ENCODE measurements around the gene SLC35B1.

Gene SLC35B1

GRCh38 chr17:49707246-49707607 is 537 bp downstream of the SLC35B1 start:
- DNase-seq: peak; percentile 16
- in situ Hi-C loops (cut with HindIII; ENCODE audit: low pct_ligation_motif_present, low pct_unique_long_range_greater_than_20kb, low sequenced_read_pairs): no loop called here

GRCh38 chr17:49705254-49705653 is 2.5 kb downstream of the SLC35B1 start:
- DNase-seq: no peak
- in situ Hi-C loops (cut with HindIII; ENCODE audit: low pct_ligation_motif_present, low pct_unique_long_range_greater_than_20kb, low sequenced_read_pairs): no loop called here

- in situ Hi-C loops (cut with HindIII; ENCODE audit: low pct_ligation_motif_present, low pct_unique_long_range_greater_than_20kb, low sequenced_read_pairs): no loop called here
- DNase-seq: peak; percentile 56
Measured at GRCh38 chr17:49703557-49704277, 4.0 kb downstream of the SLC35B1 start.

GRCh38 chr17:49700960-49701359 is 6.8 kb downstream of the SLC35B1 start:
- in situ Hi-C loops (cut with HindIII; ENCODE audit: low pct_ligation_motif_present, low pct_unique_long_range_greater_than_20kb, low sequenced_read_pairs): no loop called here
- no peak for DNase-seq

GRCh38 chr17:49699966-49700575 is 7.7 kb downstream of the SLC35B1 start:
- in situ Hi-C loops (cut with HindIII; ENCODE audit: low pct_ligation_motif_present, low pct_unique_long_range_greater_than_20kb, low sequenced_read_pairs): no loop called here
- no peak for DNase-seq

- in situ Hi-C loops (cut with HindIII; ENCODE audit: low pct_ligation_motif_present, low pct_unique_long_range_greater_than_20kb, low sequenced_read_pairs): no loop called here
- DNase-seq: no peak
Measured at GRCh38 chr17:49698005-49698404, 9.8 kb downstream of the SLC35B1 start.

- DNase-seq: no peak
- in situ Hi-C loops (cut with HindIII; ENCODE audit: low pct_ligation_motif_present, low pct_unique_long_range_greater_than_20kb, low sequenced_read_pairs): no loop called here
Measured at GRCh38 chr17:49696233-49696761, 11.5 kb downstream of the SLC35B1 start.

- in situ Hi-C loops (cut with HindIII; ENCODE audit: low pct_ligation_motif_present, low pct_unique_long_range_greater_than_20kb, low sequenced_read_pairs): no loop called here
Measured at GRCh38 chr17:49695698-49696232, 12.0 kb downstream of the SLC35B1 start.

GRCh38 chr17:49694847-49695697 is 12.7 kb downstream of the SLC35B1 start:
- in situ Hi-C loops (cut with HindIII; ENCODE audit: low pct_ligation_motif_present, low pct_unique_long_range_greater_than_20kb, low sequenced_read_pairs): no loop called here
- peak; percentile 43 for DNase-seq

More at GRCh38 chr17:49695698-49696232, 12.0 kb downstream of the SLC35B1 start:
- DNase-seq: no peak

GRCh38 chr17:49692751-49693150 is 15.0 kb downstream of the SLC35B1 start:
- no peak for DNase-seq
- in situ Hi-C loops (cut with HindIII; ENCODE audit: low pct_ligation_motif_present, low pct_unique_long_range_greater_than_20kb, low sequenced_read_pairs): no loop called here

- in situ Hi-C loops (cut with HindIII; ENCODE audit: low pct_ligation_motif_present, low pct_unique_long_range_greater_than_20kb, low sequenced_read_pairs): no loop called here
Measured at GRCh38 chr17:49691677-49692191, 16.0 kb downstream of the SLC35B1 start.

GRCh38 chr17:49691086-49691676 is 16.6 kb downstream of the SLC35B1 start:
- DNase-seq: no peak
- in situ Hi-C loops (cut with HindIII; ENCODE audit: low pct_ligation_motif_present, low pct_unique_long_range_greater_than_20kb, low sequenced_read_pairs): no loop called here

More at GRCh38 chr17:49691677-49692191, 16.0 kb downstream of the SLC35B1 start:
- DNase-seq: no peak

GRCh38 chr17:49690256-49690655 is 17.5 kb downstream of the SLC35B1 start:
- DNase-seq: no peak
- in situ Hi-C loops (cut with HindIII; ENCODE audit: low pct_ligation_motif_present, low pct_unique_long_range_greater_than_20kb, low sequenced_read_pairs): no loop called here

GRCh38 chr17:49688848-49689247 is 18.9 kb downstream of the SLC35B1 start:
- no peak for DNase-seq
- in situ Hi-C loops (cut with HindIII; ENCODE audit: low pct_ligation_motif_present, low pct_unique_long_range_greater_than_20kb, low sequenced_read_pairs): no loop called here

- in situ Hi-C loops (cut with HindIII; ENCODE audit: low pct_ligation_motif_present, low pct_unique_long_range_greater_than_20kb, low sequenced_read_pairs): no loop called here
- no peak for DNase-seq
Measured at GRCh38 chr17:49687878-49688491, 19.8 kb downstream of the SLC35B1 start.

GRCh38 chr17:49681106-49681979 is 26.4 kb downstream of the SLC35B1 start:
- DNase-seq: no peak
- in situ Hi-C loops (cut with HindIII; ENCODE audit: low pct_ligation_motif_present, low pct_unique_long_range_greater_than_20kb, low sequenced_read_pairs): no loop called here

- in situ Hi-C loops (cut with HindIII; ENCODE audit: low pct_ligation_motif_present, low pct_unique_long_range_greater_than_20kb, low sequenced_read_pairs): no loop called here
- DNase-seq: no peak
Measured at GRCh38 chr17:49680314-49680713, 27.4 kb downstream of the SLC35B1 start.
